ENCODE data around the gene H6PD. TPM values are rescaled to one million over a fixed set of nuclear protein-coding genes. Genes with fewer than 3 reads are reported as not detected.

The H6PD gene
- total and polyA plus RNA-seq, 2 experiments from 2014 or later, result 1.2 to 4.7 TPM

GRCh38 chr1:9248341-9249262 is 14.0 kb downstream of the H6PD start (continued):
- TF ChIP-seq ZNF114 (CRISPR knock-in tag; IDR thresholded peaks at IDR 0.05) (no peak), EZH2 (IDR thresholded peaks at IDR 0.05; ENCODE audit: low read depth, unreplicated experiment) (no peak), NANOG (IDR thresholded peaks at IDR 0.05; ENCODE audit: borderline replicate concordance) (no peak), CREB1 (CRISPR knock-in tag; IDR thresholded peaks at IDR 0.05; ENCODE audit: low read depth) (no peak)
- TF ChIP-seq, protein P1, sequence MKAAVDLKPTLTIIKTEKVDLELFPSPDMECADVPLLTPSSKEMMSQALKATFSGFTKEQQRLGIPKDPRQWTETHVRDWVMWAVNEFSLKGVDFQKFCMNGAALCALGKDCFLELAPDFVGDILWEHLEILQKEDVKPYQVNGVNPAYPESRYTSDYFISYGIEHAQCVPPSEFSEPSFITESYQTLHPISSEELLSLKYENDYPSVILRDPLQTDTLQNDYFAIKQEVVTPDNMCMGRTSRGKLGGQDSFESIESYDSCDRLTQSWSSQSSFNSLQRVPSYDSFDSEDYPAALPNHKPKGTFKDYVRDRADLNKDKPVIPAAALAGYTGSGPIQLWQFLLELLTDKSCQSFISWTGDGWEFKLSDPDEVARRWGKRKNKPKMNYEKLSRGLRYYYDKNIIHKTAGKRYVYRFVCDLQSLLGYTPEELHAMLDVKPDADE (IDR thresholded peaks at IDR 0.05), result no peak
- TF ChIP-seq, protein P2, sequence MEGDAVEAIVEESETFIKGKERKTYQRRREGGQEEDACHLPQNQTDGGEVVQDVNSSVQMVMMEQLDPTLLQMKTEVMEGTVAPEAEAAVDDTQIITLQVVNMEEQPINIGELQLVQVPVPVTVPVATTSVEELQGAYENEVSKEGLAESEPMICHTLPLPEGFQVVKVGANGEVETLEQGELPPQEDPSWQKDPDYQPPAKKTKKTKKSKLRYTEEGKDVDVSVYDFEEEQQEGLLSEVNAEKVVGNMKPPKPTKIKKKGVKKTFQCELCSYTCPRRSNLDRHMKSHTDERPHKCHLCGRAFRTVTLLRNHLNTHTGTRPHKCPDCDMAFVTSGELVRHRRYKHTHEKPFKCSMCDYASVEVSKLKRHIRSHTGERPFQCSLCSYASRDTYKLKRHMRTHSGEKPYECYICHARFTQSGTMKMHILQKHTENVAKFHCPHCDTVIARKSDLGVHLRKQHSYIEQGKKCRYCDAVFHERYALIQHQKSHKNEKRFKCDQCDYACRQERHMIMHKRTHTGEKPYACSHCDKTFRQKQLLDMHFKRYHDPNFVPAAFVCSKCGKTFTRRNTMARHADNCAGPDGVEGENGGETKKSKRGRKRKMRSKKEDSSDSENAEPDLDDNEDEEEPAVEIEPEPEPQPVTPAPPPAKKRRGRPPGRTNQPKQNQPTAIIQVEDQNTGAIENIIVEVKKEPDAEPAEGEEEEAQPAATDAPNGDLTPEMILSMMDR (conservative IDR thresholded peaks at IDR 0.05; ENCODE audit: low read depth in 2 of 2), result no peak

DNA sequence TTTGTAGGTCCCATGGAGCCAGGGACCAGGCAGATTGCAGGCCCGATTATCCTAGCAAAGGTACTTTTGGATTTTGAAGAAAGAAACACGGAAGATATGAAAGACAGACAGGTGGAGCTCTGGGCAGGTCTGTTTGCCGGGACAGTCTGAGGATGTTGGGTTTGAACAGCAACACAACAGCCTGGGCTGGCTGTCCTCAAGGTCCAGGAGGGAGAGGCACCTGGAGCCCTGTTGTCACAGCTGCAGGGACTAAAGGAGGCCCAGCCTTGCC is 14.6 kb downstream of the H6PD start:
- peaks cover 29% of the 10 kb centered on the region for H3K4me1 ChIP-seq (ENCODE audit: insufficient read depth)
- no peaks in the 10 kb centered on the region; the same call in 2 of the 3 replicates for H3K36me3 Mint-ChIP-seq (ENCODE audit: low read depth)
- no peak overlapping the region for H3K27ac Mint-ChIP-seq
- H3K4me3 ChIP-seq, result no peak overlapping the region
- DNase-seq (ENCODE audit: low spot score) (no peak), ATAC-seq (no peak)
- no peaks in the 10 kb centered on the region for H3K36me3 ChIP-seq (ENCODE audit: insufficient read depth)
- H4K20me1 ChIP-seq (replicated peaks; ENCODE audit: insufficient read depth), result no peaks in the 10 kb centered on the region
- no peaks in the 10 kb centered on the region for H3K9me2 ChIP-seq (ENCODE audit: insufficient read depth)
- TF ChIP-seq, protein P2 (conservative IDR thresholded peaks at IDR 0.05; ENCODE audit: low read depth in 2 of 2), result no peak
- TF ChIP-seq REST (IDR thresholded peaks at IDR 0.05; ENCODE audit: unreplicated experiment), result no peak
- H3K27me3 ChIP-seq (ENCODE audit: insufficient read depth), result no peaks in the 10 kb centered on the region
- H3K27me3 Mint-ChIP-seq (ENCODE audit: insufficient read depth, low read depth, poor library complexity), result peaks cover 18% of the 10 kb centered on the region
- no peak overlapping the region for H3K27ac ChIP-seq (ENCODE audit: low read depth)
- H3K4me3 Mint-ChIP-seq, result no peak overlapping the region
- H3K4me1 Mint-ChIP-seq, result peaks cover 53% of the 10 kb centered on the region
- no peak overlapping the region for H3K4me2 ChIP-seq
- no peaks in the 10 kb centered on the region for H3K9me3 Mint-ChIP-seq
- H2AFZ ChIP-seq, result no peak overlapping the region
- H3K79me2 ChIP-seq (replicated peaks; ENCODE audit: insufficient read depth), result no peaks in the 10 kb centered on the region
- no peaks in the 10 kb centered on the region for H3F3A ChIP-seq (replicated peaks; ENCODE audit: low read depth)
